ENCODE measurements around the gene IQGAP3.
A peak's percentile ranks its signal among the peaks of the same experiment; 100 is the strongest.

The IQGAP3 gene

GRCh38 chr1:156539818-156540355 is 32.5 kb downstream of the IQGAP3 start:
- no peak for DNase-seq

- no peak for DNase-seq
Observed at GRCh38 chr1:156538711-156539440, 33.5 kb downstream of the IQGAP3 start.

GRCh38 chr1:156537027-156537426 is 35.3 kb downstream of the IQGAP3 start:
- no peak for DNase-seq

GRCh38 chr1:156534424-156535060 is 37.8 kb downstream of the IQGAP3 start:
- no peak for DNase-seq

GRCh38 chr1:156533568-156534220 is 38.7 kb downstream of the IQGAP3 start:
- no peak for DNase-seq

GRCh38 chr1:156532374-156532773 is 40.0 kb downstream of the IQGAP3 start:
- no peak for DNase-seq

- no peak for DNase-seq
Observed at GRCh38 chr1:156530006-156530405, 42.4 kb downstream of the IQGAP3 start.

- no peak for DNase-seq
Observed at GRCh38 chr1:156528875-156529425, 43.4 kb downstream of the IQGAP3 start.

GRCh38 chr1:156528231-156528630 is 44.1 kb downstream of the IQGAP3 start:
- no peak for DNase-seq

- DNase-seq, result no peak
Observed at GRCh38 chr1:156527584-156527983, 44.8 kb downstream of the IQGAP3 start.

- DNase-seq, result no peak
Observed at GRCh38 chr1:156525856-156526489, 46.4 kb downstream of the IQGAP3 start.

GRCh38 chr1:156525071-156525501 is 47.3 kb downstream of the IQGAP3 start:
- DNase-seq, result no peak

- no peak for DNase-seq
Observed at GRCh38 chr1:156524481-156524869, 47.9 kb downstream of the IQGAP3 start.

GRCh38 chr1:156523801-156524480 is 48.4 kb downstream of the IQGAP3 start:
- DNase-seq, result no peak

- DNase-seq, result no peak
Observed at GRCh38 chr1:156522443-156522970, 49.9 kb downstream of the IQGAP3 start.

- DNase-seq, result no peak
Observed at GRCh38 chr1:156517748-156518147, 54.6 kb downstream of the IQGAP3 start.

GRCh38 chr1:156516821-156517220 is 55.5 kb downstream of the IQGAP3 start:
- no peak for DNase-seq

- DNase-seq, result no peak
Observed at GRCh38 chr1:156515956-156516355, 56.4 kb downstream of the IQGAP3 start.

- no peak for DNase-seq
Observed at GRCh38 chr1:156513185-156513584, 59.2 kb downstream of the IQGAP3 start.

- DNase-seq, result peak; percentile 53
Observed at GRCh38 chr1:156511644-156512043, 60.7 kb downstream of the IQGAP3 start.

- DNase-seq, result peak; percentile 80
Observed at GRCh38 chr1:156510709-156511108, 61.7 kb downstream of the IQGAP3 start.

GRCh38 chr1:156509424-156510034 is 62.8 kb downstream of the IQGAP3 start:
- no peak for DNase-seq
